ENCODE measurements around the gene NR6A1. TPM values are rescaled to one million over a fixed set of nuclear protein-coding genes. Genes with fewer than 3 reads are reported as not detected.

NR6A1 gene
- total and polyA plus RNA-seq, 2 of the 8 experiments (the other 6 are each of a cell fraction or from before 2014, with no cell fraction given), result 93.2 to 237 TPM

GRCh38 chr9:124725068-124725452 is 46.1 kb downstream of the NR6A1 start:
- WGBS, 2 experiments (ENCODE audit: extremely low coverage in 1 of 2, insufficient coverage in 1 of 2, insufficient read length in 1 of 2, insufficient replicate concordance in 2 of 2, low coverage in 1 of 2, low lambda C conversion rate in 2 of 2, missing lambda C conversion rate in 1 of 2), result 93% methylated on average over 5 of the region's 5 CpGs; no CpG with 5 or more reads in 1 of the 2 experiments
- Histone ChIP-seq H2AK5ac (ENCODE audit: low read depth, low read length) (no peak overlapping the region), H2BK120ac (replicated peaks; ENCODE audit: low read depth, low read length) (no peak overlapping the region), H3K4me1 (replicated peaks in 1 of 4; ENCODE audit: control insufficient read depth in 3 of 4, insufficient read depth in 4 of 4, low read length in 3 of 4) (peaks cover 0 to 5% (median 1%) of the 10 kb centered on the region in 4 experiments; a peak in 3 of 7 replicates), H4K20me1 (replicated peaks in 1 of 2; ENCODE audit: control insufficient read depth in 1 of 2, insufficient read depth in 2 of 2, low read length in 2 of 2) (peaks cover 0 to 8% of the 10 kb centered on the region in 2 experiments), H4K91ac (replicated peaks; ENCODE audit: insufficient read length, low read length) (no peak overlapping the region), H3K36me3 (ENCODE audit: control insufficient read depth in 2 of 4, insufficient read depth in 4 of 4, low read length in 3 of 4) (peaks cover 0 to 11% (median under 1%) of the 10 kb centered on the region in 4 experiments; a peak in 3 of 8 replicates), H3K27me3 (replicated peaks in 1 of 4; ENCODE audit: control insufficient read depth in 3 of 4, extremely low read depth in 1 of 4, insufficient read depth in 3 of 4, low read length in 3 of 4) (no peaks in the 10 kb centered on the region), H3K14ac (ENCODE audit: insufficient read length) (no peak overlapping the region), H2BK5ac (ENCODE audit: low read depth, low read length) (no peak overlapping the region), H3K27ac (ENCODE audit: low read depth, low read length) (no peak overlapping the region), H3K18ac (ENCODE audit: extremely low read depth, low read length) (no peak overlapping the region), H2BK12ac (ENCODE audit: low read depth, low read length) (no peak overlapping the region), H3K4me3 (ENCODE audit: extremely low read depth in 1 of 4, insufficient read depth in 2 of 4, low read depth in 3 of 4, low read length in 4 of 4) (no peak overlapping the region), H3K79me1 (ENCODE audit: low read depth, low read length) (no peaks in the 10 kb centered on the region; the same call in 1 of the 2 replicates), H3K4me2 (ENCODE audit: insufficient read depth in 1 of 2, low read depth in 2 of 2, low read length in 2 of 2) (no peak overlapping the region), H3K56ac (replicated peaks; ENCODE audit: insufficient read length, low read depth, low read length) (no peak overlapping the region), H2BK15ac (ENCODE audit: low read length) (no peak overlapping the region), H3K9ac (replicated peaks in 1 of 4; ENCODE audit: extremely low read depth in 1 of 4, low read depth in 3 of 4, low read length in 3 of 4) (no peak overlapping the region), H4K8ac (ENCODE audit: extremely low read depth, insufficient read depth, low read length) (no peak overlapping the region), H3K23ac (ENCODE audit: insufficient read length) (no peak overlapping the region), H3K4ac (replicated peaks; ENCODE audit: insufficient read length, low read depth, low read length) (no peak overlapping the region), H2BK20ac (ENCODE audit: low read length) (no peak overlapping the region), H4K5ac (ENCODE audit: insufficient read length, low read depth, low read length) (no peak overlapping the region), H3K9me3 (ENCODE audit: insufficient read depth in 2 of 2, low read depth in 1 of 2, low read length in 1 of 2) (no peaks in the 10 kb centered on the region), H2AFZ (ENCODE audit: low read length) (no peak overlapping the region), H3K79me2 (ENCODE audit: control insufficient read depth in 1 of 2, insufficient read depth in 2 of 2, low read length in 2 of 2) (peaks cover 0 to 43% of the 10 kb centered on the region in 2 experiments; a peak in 2 of 4 replicates), H3K23me2 (ENCODE audit: low read depth, low read length) (no peaks in the 10 kb centered on the region)
- ChIA-PET POLR2A (ENCODE audit: partially characterized antibody) (interaction anchor here (0.6 to 2.0 kb wide), 5 partner anchors 10 to 125 kb away, joined by 3 to 5 read pairs (median 4); no protein-coding TSS in a partner anchor), CTCF (ENCODE audit: partially characterized antibody) (interaction anchor here (0.7 to 3.2 kb wide), 11 partner anchors 10 to 128 kb away, joined by 3 to 12 read pairs (median 5); partner anchors contain the start of gene WDR38)
- TF ChIP-seq JUN (IDR thresholded peaks at IDR 0.05; ENCODE audit: low read depth, low read length) (no peak), CBX8 (IDR thresholded peaks at IDR 0.05; ENCODE audit: borderline replicate concordance, low read depth, low read length) (no peak), SIX5 (IDR thresholded peaks at IDR 0.05; ENCODE audit: low read depth, low read length) (no peak), TBP (IDR thresholded peaks at IDR 0.05; ENCODE audit: low read depth, low read length) (no peak), CHD2 (IDR thresholded peaks at IDR 0.05; ENCODE audit: low read length) (no peak), TAF7 (optimal IDR thresholded peaks at IDR 0.05; ENCODE audit: borderline replicate concordance, low read depth, low read length) (no peak), BCL11A (IDR thresholded peaks at IDR 0.05; ENCODE audit: low read depth in 2 of 2, low read length in 2 of 2) (no peak), ATF2 (IDR thresholded peaks at IDR 0.05; ENCODE audit: low read length) (no peak), CBX5 (IDR thresholded peaks at IDR 0.05; ENCODE audit: low read depth, low read length) (no peak)
- no peak for DNase-seq (ENCODE audit: low read depth in 1 of 2, low spot score in 2 of 2)
- no peak for FAIRE-seq

All from H1 (cell line).